ENCODE data around the gene CLNK. TPM values are rescaled to one million over a fixed set of nuclear protein-coding genes. Genes with fewer than 3 reads are reported as not detected.

CLNK gene
- total and polyA plus RNA-seq, 5 donors from 2014 or later, result 0.67 to 4.5 (median 2.5) TPM

GRCh38 chr4:10461091-10461849, 223.3 kb downstream of the CLNK start:
- H3K27me3 Mint-ChIP-seq, result peaks cover 40% of the 10 kb centered on the region
- peaks cover 17% of the 10 kb centered on the region for H3K27me3 ChIP-seq (ENCODE audit: control insufficient read depth, insufficient read depth, low read length)
- H3K4me1 ChIP-seq (ENCODE audit: control insufficient read depth, insufficient read depth, low read length, poor library complexity, severe bottlenecking), result peaks cover 14% of the 10 kb centered on the region
- peak overlapping the region; percentile 40 for H3K4me3 ChIP-seq (ENCODE audit: low read depth, low read length)
- peaks cover 0 to 2% of the 10 kb centered on the region in 2 experiments for H3K9me3 ChIP-seq (ENCODE audit: control insufficient read depth in 2 of 2, low read length in 2 of 2)
- H3K36me3 ChIP-seq (ENCODE audit: control insufficient read depth, insufficient read depth, low read length), result no peaks in the 10 kb centered on the region
- H3K36me3 Mint-ChIP-seq, result no peaks in the 10 kb centered on the region
- peak overlapping the region; percentile 62 to 89 (median 81) for H3K4me3 Mint-ChIP-seq
- peaks cover 0 to 10% (median 2%) of the 10 kb centered on the region in 7 donors for H3K9me3 Mint-ChIP-seq
- H3K4me1 Mint-ChIP-seq, result peaks cover 7 to 35% (median 15%) of the 10 kb centered on the region in 4 donors
- no peak overlapping the region for H3K27ac ChIP-seq (ENCODE audit: insufficient read depth, low read length, poor library complexity, severe bottlenecking)
- H3K27ac Mint-ChIP-seq, result peak overlapping the region in 1 of 3 donors; percentile 84
- DNase-seq (peak; percentile 59 to 87 (median 76)), ATAC-seq (ENCODE audit: low read depth in 2 of 2) (peak; percentile 84 to 88)

GRCh38 chr4:10460313-10461047, 224.1 kb downstream of the CLNK start:
- H3K4me3 ChIP-seq (ENCODE audit: low read depth, low read length), result peak overlapping the region; percentile 40
- Mint-ChIP-seq H3K9me3 (peaks cover 0 to 10% (median 2%) of the 10 kb centered on the region in 7 donors), H3K36me3 (no peaks in the 10 kb centered on the region), H3K27ac (no peak overlapping the region), H3K4me3 (peak overlapping the region; percentile 2 to 78 (median 47)), H3K27me3 (peaks cover 41% of the 10 kb centered on the region), H3K4me1 (peaks cover 10 to 43% (median 20%) of the 10 kb centered on the region in 4 donors)
- H3K4me1 ChIP-seq (ENCODE audit: control insufficient read depth, insufficient read depth, low read length, poor library complexity, severe bottlenecking), result peaks cover 14% of the 10 kb centered on the region
- peaks cover 0 to 2% of the 10 kb centered on the region in 2 experiments for H3K9me3 ChIP-seq (ENCODE audit: control insufficient read depth in 2 of 2, low read length in 2 of 2)
- H3K27me3 ChIP-seq (ENCODE audit: control insufficient read depth, insufficient read depth, low read length), result peaks cover 17% of the 10 kb centered on the region
- no peak for ATAC-seq (ENCODE audit: low read depth in 2 of 2)
- DNase-seq, result no peak
- no peaks in the 10 kb centered on the region for H3K36me3 ChIP-seq (ENCODE audit: control insufficient read depth, insufficient read depth, low read length)
- H3K27ac ChIP-seq (ENCODE audit: insufficient read depth, low read length, poor library complexity, severe bottlenecking), result no peak overlapping the region

- peak overlapping the region in 3 of 4 donors; percentile 24 to 92 (median 75) for H3K4me3 Mint-ChIP-seq
- no peak overlapping the region for H3K27ac Mint-ChIP-seq
- DNase-seq, result no peak
- peaks cover 2% of the 10 kb centered on the region for H3K36me3 ChIP-seq (ENCODE audit: control insufficient read depth, insufficient read depth, low read length)
- peaks cover 13% of the 10 kb centered on the region for H3K27me3 ChIP-seq (ENCODE audit: control insufficient read depth, insufficient read depth, low read length)
- H3K4me1 ChIP-seq (ENCODE audit: control insufficient read depth, insufficient read depth, low read length, poor library complexity, severe bottlenecking), result peaks cover 14% of the 10 kb centered on the region
- peaks cover 36% of the 10 kb centered on the region for H3K27me3 Mint-ChIP-seq
- H3K4me1 Mint-ChIP-seq, result peaks cover 13 to 48% (median 24%) of the 10 kb centered on the region in 4 donors
- H3K9me3 ChIP-seq (ENCODE audit: control insufficient read depth in 2 of 2, low read length in 2 of 2), result peaks cover 0 to 2% of the 10 kb centered on the region in 2 experiments
- ATAC-seq (ENCODE audit: low read depth in 2 of 2), result no peak
- peaks cover 9% of the 10 kb centered on the region for H3K36me3 Mint-ChIP-seq
- no peak overlapping the region for H3K27ac ChIP-seq (ENCODE audit: insufficient read depth, low read length, poor library complexity, severe bottlenecking)
- peaks cover 0 to 10% (median 2%) of the 10 kb centered on the region in 7 donors for H3K9me3 Mint-ChIP-seq
- no peak overlapping the region for H3K4me3 ChIP-seq (ENCODE audit: low read depth, low read length)
Measured at GRCh38 chr4:10459305-10459704, 225.3 kb downstream of the CLNK start.

- no peak overlapping the region for H3K27ac Mint-ChIP-seq
- no peak overlapping the region for H3K4me3 ChIP-seq (ENCODE audit: low read depth, low read length)
- no peak overlapping the region for H3K27ac ChIP-seq (ENCODE audit: insufficient read depth, low read length, poor library complexity, severe bottlenecking)
- H3K4me1 Mint-ChIP-seq, result peaks cover 14 to 50% (median 28%) of the 10 kb centered on the region in 4 donors
- peaks cover 11% of the 10 kb centered on the region for H3K27me3 ChIP-seq (ENCODE audit: control insufficient read depth, insufficient read depth, low read length)
- peaks cover 19% of the 10 kb centered on the region for H3K36me3 Mint-ChIP-seq
- ATAC-seq (ENCODE audit: low read depth in 2 of 2) (no peak), DNase-seq (no peak)
- peak overlapping the region; percentile 73 to 92 (median 76) for H3K4me3 Mint-ChIP-seq
- peaks cover 31% of the 10 kb centered on the region for H3K27me3 Mint-ChIP-seq
- peaks cover 0 to 2% of the 10 kb centered on the region in 2 experiments for H3K9me3 ChIP-seq (ENCODE audit: control insufficient read depth in 2 of 2, low read length in 2 of 2)
- peaks cover 0 to 7% (median 2%) of the 10 kb centered on the region in 7 donors for H3K9me3 Mint-ChIP-seq
- H3K36me3 ChIP-seq (ENCODE audit: control insufficient read depth, insufficient read depth, low read length), result peaks cover 8% of the 10 kb centered on the region
- peaks cover 14% of the 10 kb centered on the region for H3K4me1 ChIP-seq (ENCODE audit: control insufficient read depth, insufficient read depth, low read length, poor library complexity, severe bottlenecking)
Measured at GRCh38 chr4:10458177-10458576, 226.4 kb downstream of the CLNK start.

- Mint-ChIP-seq H3K4me1 (peaks cover 18 to 49% (median 29%) of the 10 kb centered on the region in 4 donors), H3K27ac (peak within 1 kb of the TSS; percentile 78 to 88 (median 81)), H3K36me3 (peaks cover 28% of the 10 kb centered on the region), H3K4me3 (peak within 1 kb of the TSS; percentile 91 to 97 (median 92)), H3K9me3 (peaks cover 0 to 11% (median 4%) of the 10 kb centered on the region in 7 donors), H3K27me3 (peaks cover 22% of the 10 kb centered on the region)
- ATAC-seq (ENCODE audit: low read depth in 2 of 2), result peak; percentile 65 to 77
- peaks cover 16% of the 10 kb centered on the region for H3K36me3 ChIP-seq (ENCODE audit: control insufficient read depth, insufficient read depth, low read length)
- peak within 1 kb of the TSS; percentile 61 for H3K4me3 ChIP-seq (ENCODE audit: low read depth, low read length)
- DNase-seq, result peak; percentile 68 to 86 (median 82)
- peaks cover 4% of the 10 kb centered on the region for H3K27me3 ChIP-seq (ENCODE audit: control insufficient read depth, insufficient read depth, low read length)
- peaks cover 14% of the 10 kb centered on the region for H3K4me1 ChIP-seq (ENCODE audit: control insufficient read depth, insufficient read depth, low read length, poor library complexity, severe bottlenecking)
- H3K9me3 ChIP-seq (ENCODE audit: control insufficient read depth in 2 of 2, low read length in 2 of 2), result peaks cover 0 to 2% of the 10 kb centered on the region in 2 experiments
- peak within 1 kb of the TSS; percentile 58 for H3K27ac ChIP-seq (ENCODE audit: insufficient read depth, low read length, poor library complexity, severe bottlenecking)
Measured at GRCh38 chr4:10457255-10457801, 227.2 kb downstream of the CLNK start, which contains the start of gene ZNF518B. Gene ZNF518B, minus strand, starts transcription at chr4:10457426. Its CDS starts 11,098 bp downstream, at chr4:10446328.

GRCh38 chr4:10456595-10457254, 227.8 kb downstream of the CLNK start:
- peak overlapping the region; percentile 91 to 97 (median 92) for H3K4me3 Mint-ChIP-seq
- peaks cover 0 to 13% (median 4%) of the 10 kb centered on the region in 7 donors for H3K9me3 Mint-ChIP-seq
- peaks cover 18 to 43% (median 27%) of the 10 kb centered on the region in 4 donors for H3K4me1 Mint-ChIP-seq
- Histone ChIP-seq H3K4me3 (ENCODE audit: low read depth, low read length) (peak overlapping the region; percentile 61), H3K36me3 (ENCODE audit: control insufficient read depth, insufficient read depth, low read length) (peaks cover 19% of the 10 kb centered on the region), H3K27ac (ENCODE audit: insufficient read depth, low read length, poor library complexity, severe bottlenecking) (peak overlapping the region; percentile 58), H3K9me3 (ENCODE audit: control insufficient read depth in 2 of 2, low read length in 2 of 2) (peaks cover 0 to 3% of the 10 kb centered on the region in 2 experiments), H3K27me3 (ENCODE audit: control insufficient read depth, insufficient read depth, low read length) (no peaks in the 10 kb centered on the region), H3K4me1 (ENCODE audit: control insufficient read depth, insufficient read depth, low read length, poor library complexity, severe bottlenecking) (peaks cover 13% of the 10 kb centered on the region)
- peak; percentile 33 to 46 for ATAC-seq (ENCODE audit: low read depth in 2 of 2)
- H3K27ac Mint-ChIP-seq, result peak overlapping the region; percentile 78 to 88 (median 81)
- peaks cover 34% of the 10 kb centered on the region for H3K36me3 Mint-ChIP-seq
- peak; percentile 40 to 76 (median 58) for DNase-seq
- peaks cover 21% of the 10 kb centered on the region for H3K27me3 Mint-ChIP-seq

- Histone ChIP-seq H3K4me1 (ENCODE audit: control insufficient read depth, insufficient read depth, low read length, poor library complexity, severe bottlenecking) (peaks cover 8% of the 10 kb centered on the region), H3K4me3 (ENCODE audit: low read depth, low read length) (peak overlapping the region; percentile 61), H3K27me3 (ENCODE audit: control insufficient read depth, insufficient read depth, low read length) (no peaks in the 10 kb centered on the region), H3K36me3 (ENCODE audit: control insufficient read depth, insufficient read depth, low read length) (peaks cover 21% of the 10 kb centered on the region), H3K27ac (ENCODE audit: insufficient read depth, low read length, poor library complexity, severe bottlenecking) (peak overlapping the region; percentile 58), H3K9me3 (ENCODE audit: control insufficient read depth in 2 of 2, low read length in 2 of 2) (peaks cover 0 to 8% of the 10 kb centered on the region in 2 experiments)
- no peak for ATAC-seq (ENCODE audit: low read depth in 2 of 2)
- peaks cover 0 to 14% (median 4%) of the 10 kb centered on the region in 7 donors for H3K9me3 Mint-ChIP-seq
- H3K4me3 Mint-ChIP-seq, result peak overlapping the region; percentile 91 to 97 (median 92)
- H3K27ac Mint-ChIP-seq, result peak overlapping the region; percentile 78 to 88 (median 81)
- peaks cover 36% of the 10 kb centered on the region for H3K36me3 Mint-ChIP-seq
- no peak for DNase-seq
- peaks cover 18% of the 10 kb centered on the region for H3K27me3 Mint-ChIP-seq
- H3K4me1 Mint-ChIP-seq, result peaks cover 18 to 40% (median 27%) of the 10 kb centered on the region in 4 donors
Measured at GRCh38 chr4:10456260-10456594, 228.3 kb downstream of the CLNK start.
